ENCODE results near the gene PRELP. TPM values are rescaled to one million over a fixed set of nuclear protein-coding genes. Genes with fewer than 3 reads are reported as not detected.

PRELP gene
- total RNA-seq, 4 donors from 2014 or later, result 100 to 186 (median 165) TPM

DNA sequence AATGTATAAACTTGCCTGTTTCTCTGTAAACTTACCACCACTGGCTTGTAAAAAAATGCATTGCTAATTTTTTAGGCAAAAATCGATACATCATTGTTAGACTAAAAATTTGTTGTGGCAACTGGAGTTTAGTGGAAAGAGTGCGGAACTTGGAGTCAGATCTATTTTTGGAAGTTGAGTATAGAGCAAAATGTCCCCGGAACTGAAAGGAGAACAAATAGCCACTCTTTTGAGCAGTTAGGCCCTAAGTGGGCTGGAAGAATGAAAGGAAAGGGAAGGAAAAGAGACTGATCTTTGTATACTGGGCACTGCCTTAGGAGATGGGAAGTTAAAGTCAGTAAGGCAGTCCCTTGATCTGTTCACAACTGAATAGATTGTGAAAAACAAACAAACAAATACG, 48.5 kb downstream of the PRELP start:
- Histone ChIP-seq H3K4me3 (no peak overlapping the region), H3K9me3 (no peaks in the 10 kb centered on the region), H3K27ac (replicated peaks in 1 of 4) (peak overlapping the region; percentile 57 to 61 (median 58)), H3K27me3 (no peaks in the 10 kb centered on the region), H3K4me1 (peaks cover 40 to 88% (median 78%) of the 10 kb centered on the region in 4 donors), H3K36me3 (no peaks in the 10 kb centered on the region)
- WGBS, result 50% methylated on average over 4 of the region's 4 CpGs
- no peak for DNase-seq (ENCODE audit: extremely low spot score)
- intact Hi-C loops (cut with DNase I), result no loop called here
- peak in 1 of 2 donors; percentile 26 for TF ChIP-seq POLR2AphosphoS5 (IDR thresholded peaks at IDR 0.05)
- TF ChIP-seq POLR2A (IDR thresholded peaks at IDR 0.05; ENCODE audit: low read depth), result no peak

GRCh38 chr1:203524824-203525223, 49.2 kb downstream of the PRELP start:
- WGBS, result 77% methylated on average over 4 of the region's 4 CpGs
- peak overlapping the region; percentile 57 to 61 (median 58) for H3K27ac ChIP-seq (replicated peaks in 1 of 4)

GRCh38 chr1:203525685-203526084, 50.1 kb downstream of the PRELP start:
- WGBS, result 100% methylated on average over 3 of the region's 3 CpGs
- H3K4me3 ChIP-seq, result no peak overlapping the region
- H3K36me3 ChIP-seq, result no peaks in the 10 kb centered on the region
- H3K4me1 ChIP-seq, result peaks cover 35 to 79% (median 69%) of the 10 kb centered on the region in 4 donors
- no peak for DNase-seq (ENCODE audit: extremely low spot score)
- TF ChIP-seq POLR2A (IDR thresholded peaks at IDR 0.05; ENCODE audit: low read depth) (no peak), POLR2AphosphoS5 (IDR thresholded peaks at IDR 0.05) (no peak), EP300 (IDR thresholded peaks at IDR 0.05) (no peak)
- TF ChIP-seq, protein P1, sequence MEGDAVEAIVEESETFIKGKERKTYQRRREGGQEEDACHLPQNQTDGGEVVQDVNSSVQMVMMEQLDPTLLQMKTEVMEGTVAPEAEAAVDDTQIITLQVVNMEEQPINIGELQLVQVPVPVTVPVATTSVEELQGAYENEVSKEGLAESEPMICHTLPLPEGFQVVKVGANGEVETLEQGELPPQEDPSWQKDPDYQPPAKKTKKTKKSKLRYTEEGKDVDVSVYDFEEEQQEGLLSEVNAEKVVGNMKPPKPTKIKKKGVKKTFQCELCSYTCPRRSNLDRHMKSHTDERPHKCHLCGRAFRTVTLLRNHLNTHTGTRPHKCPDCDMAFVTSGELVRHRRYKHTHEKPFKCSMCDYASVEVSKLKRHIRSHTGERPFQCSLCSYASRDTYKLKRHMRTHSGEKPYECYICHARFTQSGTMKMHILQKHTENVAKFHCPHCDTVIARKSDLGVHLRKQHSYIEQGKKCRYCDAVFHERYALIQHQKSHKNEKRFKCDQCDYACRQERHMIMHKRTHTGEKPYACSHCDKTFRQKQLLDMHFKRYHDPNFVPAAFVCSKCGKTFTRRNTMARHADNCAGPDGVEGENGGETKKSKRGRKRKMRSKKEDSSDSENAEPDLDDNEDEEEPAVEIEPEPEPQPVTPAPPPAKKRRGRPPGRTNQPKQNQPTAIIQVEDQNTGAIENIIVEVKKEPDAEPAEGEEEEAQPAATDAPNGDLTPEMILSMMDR (IDR thresholded peaks at IDR 0.05), result no peak
- peak overlapping the region; percentile 3 to 61 (median 58) for H3K27ac ChIP-seq (replicated peaks in 1 of 4)
- no peaks in the 10 kb centered on the region for H3K27me3 ChIP-seq
- intact Hi-C loops (cut with DNase I), result no loop called here
- no peaks in the 10 kb centered on the region for H3K9me3 ChIP-seq

More at GRCh38 chr1:203524824-203525223, 49.2 kb downstream of the PRELP start:
- intact Hi-C loops (cut with DNase I), result no loop called here
- Histone ChIP-seq H3K4me3 (no peak overlapping the region), H3K9me3 (no peaks in the 10 kb centered on the region), H3K4me1 (peaks cover 40 to 88% (median 77%) of the 10 kb centered on the region in 4 donors), H3K27me3 (no peaks in the 10 kb centered on the region), H3K36me3 (no peaks in the 10 kb centered on the region)
- DNase-seq (ENCODE audit: extremely low spot score), result no peak
- TF ChIP-seq POLR2A (IDR thresholded peaks at IDR 0.05; ENCODE audit: low read depth), result no peak
- TF ChIP-seq EP300 (IDR thresholded peaks at IDR 0.05), result no peak
- TF ChIP-seq POLR2AphosphoS5 (IDR thresholded peaks at IDR 0.05), result no peak
- TF ChIP-seq, protein P1 (IDR thresholded peaks at IDR 0.05), result no peak

DNA sequence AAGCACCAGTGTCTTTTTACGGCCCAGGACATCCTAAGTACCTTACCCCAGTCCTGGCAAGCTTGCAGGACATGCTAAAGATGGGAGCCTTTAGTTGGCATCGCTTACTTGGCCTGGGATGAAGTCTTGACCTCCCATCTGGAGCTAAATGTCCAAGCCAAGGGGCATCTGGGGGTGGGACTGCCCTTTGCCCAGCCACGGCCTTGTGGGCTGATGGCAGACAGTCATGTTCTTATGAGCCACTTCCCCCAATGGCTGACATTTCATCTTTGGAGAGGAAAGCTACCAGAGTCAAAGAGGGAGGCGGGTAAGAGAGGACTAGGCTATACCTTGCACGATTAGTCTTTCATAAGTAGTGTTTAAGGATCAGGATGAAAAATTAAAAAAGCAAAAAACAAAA, 50.5 kb downstream of the PRELP start:
- H3K4me3 ChIP-seq, result no peak overlapping the region
- H3K4me1 ChIP-seq, result peaks cover 31 to 75% (median 64%) of the 10 kb centered on the region in 4 donors
- no peaks in the 10 kb centered on the region for H3K9me3 ChIP-seq
- no peak for DNase-seq (ENCODE audit: extremely low spot score)
- peak overlapping the region in 3 of 4 donors; percentile 57 to 61 (median 58) for H3K27ac ChIP-seq (replicated peaks in 1 of 4)
- H3K27me3 ChIP-seq, result no peaks in the 10 kb centered on the region
- intact Hi-C loops (cut with DNase I), result no loop called here
- WGBS, result 98% methylated on average over 5 of the region's 5 CpGs
- H3K36me3 ChIP-seq, result no peaks in the 10 kb centered on the region
- TF ChIP-seq POLR2A (IDR thresholded peaks at IDR 0.05; ENCODE audit: low read depth) (no peak), POLR2AphosphoS5 (IDR thresholded peaks at IDR 0.05) (no peak), EP300 (IDR thresholded peaks at IDR 0.05) (no peak)
- TF ChIP-seq, protein P1 (IDR thresholded peaks at IDR 0.05), result no peak

DNA sequence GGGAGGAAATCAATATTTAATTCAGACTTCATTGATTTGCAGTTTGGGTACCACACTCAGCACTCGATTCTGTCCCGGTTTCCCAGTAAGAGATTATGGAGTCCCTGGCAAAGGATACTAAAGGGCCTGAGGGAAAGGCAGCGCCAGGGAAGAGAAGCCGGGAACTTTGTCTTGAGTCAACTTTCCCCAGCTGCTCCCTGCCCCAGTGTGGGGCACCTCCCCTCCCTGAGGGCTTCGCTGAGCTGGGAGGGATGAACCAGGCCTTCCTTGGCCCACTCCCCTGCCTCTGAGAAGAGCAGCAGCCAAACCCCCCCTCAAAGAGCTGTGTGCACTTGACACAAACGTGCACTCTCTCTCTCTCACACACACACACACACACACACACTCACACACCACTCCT, 51.0 kb downstream of the PRELP start:
- Histone ChIP-seq H3K4me1 (peaks cover 27 to 70% (median 60%) of the 10 kb centered on the region in 4 donors), H3K9me3 (no peaks in the 10 kb centered on the region), H3K4me3 (no peak overlapping the region), H3K27ac (replicated peaks in 1 of 4) (peak overlapping the region; percentile 17 to 61 (median 58)), H3K36me3 (no peaks in the 10 kb centered on the region), H3K27me3 (no peaks in the 10 kb centered on the region)
- no peak for DNase-seq (ENCODE audit: extremely low spot score)
- intact Hi-C loops (cut with DNase I), result no loop called here
- WGBS, result 54% methylated on average over 6 of the region's 6 CpGs
- TF ChIP-seq, protein P1 (IDR thresholded peaks at IDR 0.05), result no peak
- TF ChIP-seq POLR2AphosphoS5 (IDR thresholded peaks at IDR 0.05), result no peak
- TF ChIP-seq EP300 (IDR thresholded peaks at IDR 0.05), result no peak
- TF ChIP-seq POLR2A (IDR thresholded peaks at IDR 0.05; ENCODE audit: low read depth), result no peak
